ENCODE data around the gene SLC8A2.

Gene SLC8A2

GRCh38 chr19:47503130-47503825, 31.6 kb upstream of the SLC8A2 start:
- Histone ChIP-seq H3K9me3 (no peaks in the 10 kb centered on the region), H3K36me3 (peaks cover 77% of the 10 kb centered on the region), H3K4me1 (ENCODE audit: control insufficient read depth in 1 of 2, insufficient read depth in 1 of 2, low read depth in 1 of 2, low read length in 1 of 2) (no peaks in the 10 kb centered on the region), H3K4me3 (ENCODE audit: low read depth in 1 of 2, low read length in 1 of 2) (no peak overlapping the region), H3K27me3 (no peaks in the 10 kb centered on the region), H3K27ac (no peak overlapping the region)
- TF ChIP-seq CTCF (IDR thresholded peaks at IDR 0.05), result no peak

- H3K4me1 ChIP-seq (ENCODE audit: control insufficient read depth in 1 of 2, insufficient read depth in 1 of 2, low read depth in 1 of 2, low read length in 1 of 2), result no peaks in the 10 kb centered on the region
- no peaks in the 10 kb centered on the region for H3K27me3 ChIP-seq
- peaks cover 92% of the 10 kb centered on the region for H3K36me3 ChIP-seq
- H3K27ac ChIP-seq, result no peak overlapping the region
- H3K9me3 ChIP-seq, result no peaks in the 10 kb centered on the region
- H3K4me3 ChIP-seq (ENCODE audit: low read depth in 1 of 2, low read length in 1 of 2), result no peak overlapping the region
- TF ChIP-seq CTCF (IDR thresholded peaks at IDR 0.05), result no peak
Measured at GRCh38 chr19:47499863-47500830, 28.5 kb upstream of the SLC8A2 start.

- no peak for TF ChIP-seq CTCF (IDR thresholded peaks at IDR 0.05)
- Histone ChIP-seq H3K27ac (no peak overlapping the region), H3K4me1 (ENCODE audit: control insufficient read depth in 1 of 2, insufficient read depth in 1 of 2, low read depth in 1 of 2, low read length in 1 of 2) (no peaks in the 10 kb centered on the region), H3K36me3 (peaks cover 95% of the 10 kb centered on the region), H3K27me3 (no peaks in the 10 kb centered on the region), H3K9me3 (no peaks in the 10 kb centered on the region), H3K4me3 (ENCODE audit: low read depth in 1 of 2, low read length in 1 of 2) (no peak overlapping the region)
Measured at GRCh38 chr19:47499371-47499770, 27.7 kb upstream of the SLC8A2 start.

- TF ChIP-seq CTCF (IDR thresholded peaks at IDR 0.05), result no peak
- Histone ChIP-seq H3K9me3 (no peaks in the 10 kb centered on the region), H3K4me3 (ENCODE audit: low read depth in 1 of 2, low read length in 1 of 2) (no peak overlapping the region), H3K36me3 (peaks cover 97% of the 10 kb centered on the region), H3K4me1 (ENCODE audit: control insufficient read depth in 1 of 2, insufficient read depth in 1 of 2, low read depth in 1 of 2, low read length in 1 of 2) (no peaks in the 10 kb centered on the region), H3K27me3 (no peaks in the 10 kb centered on the region), H3K27ac (no peak overlapping the region)
Measured at GRCh38 chr19:47498561-47498960, 26.9 kb upstream of the SLC8A2 start.

- Histone ChIP-seq H3K27me3 (no peaks in the 10 kb centered on the region), H3K9me3 (no peaks in the 10 kb centered on the region), H3K36me3 (peaks cover 97% of the 10 kb centered on the region), H3K4me1 (ENCODE audit: control insufficient read depth in 1 of 2, insufficient read depth in 1 of 2, low read depth in 1 of 2, low read length in 1 of 2) (no peaks in the 10 kb centered on the region), H3K27ac (no peak overlapping the region), H3K4me3 (ENCODE audit: low read depth in 1 of 2, low read length in 1 of 2) (no peak overlapping the region)
- no peak for TF ChIP-seq CTCF (IDR thresholded peaks at IDR 0.05)
Measured at GRCh38 chr19:47497821-47498520, 26.3 kb upstream of the SLC8A2 start.
